22Rv1 (cell line): Measurements from ENCODE around the gene CKB.

Source experiments
- ZFX ChIP-seq: fragments of 450-650 bp; IDR thresholded peaks from 2 replicates; pipeline ENCODE4 v1.6.1; 2017; ENCODE audit warnings: antibody characterized with exemption, borderline replicate concordance
- TF ChIP-seq, protein P1 (sequence below): fragments of 450-650 bp; IDR thresholded peaks from 2 replicates; pipeline ENCODE4 v1.5.1; 2017; ENCODE audit warnings: mild to moderate bottlenecking

DNA sequence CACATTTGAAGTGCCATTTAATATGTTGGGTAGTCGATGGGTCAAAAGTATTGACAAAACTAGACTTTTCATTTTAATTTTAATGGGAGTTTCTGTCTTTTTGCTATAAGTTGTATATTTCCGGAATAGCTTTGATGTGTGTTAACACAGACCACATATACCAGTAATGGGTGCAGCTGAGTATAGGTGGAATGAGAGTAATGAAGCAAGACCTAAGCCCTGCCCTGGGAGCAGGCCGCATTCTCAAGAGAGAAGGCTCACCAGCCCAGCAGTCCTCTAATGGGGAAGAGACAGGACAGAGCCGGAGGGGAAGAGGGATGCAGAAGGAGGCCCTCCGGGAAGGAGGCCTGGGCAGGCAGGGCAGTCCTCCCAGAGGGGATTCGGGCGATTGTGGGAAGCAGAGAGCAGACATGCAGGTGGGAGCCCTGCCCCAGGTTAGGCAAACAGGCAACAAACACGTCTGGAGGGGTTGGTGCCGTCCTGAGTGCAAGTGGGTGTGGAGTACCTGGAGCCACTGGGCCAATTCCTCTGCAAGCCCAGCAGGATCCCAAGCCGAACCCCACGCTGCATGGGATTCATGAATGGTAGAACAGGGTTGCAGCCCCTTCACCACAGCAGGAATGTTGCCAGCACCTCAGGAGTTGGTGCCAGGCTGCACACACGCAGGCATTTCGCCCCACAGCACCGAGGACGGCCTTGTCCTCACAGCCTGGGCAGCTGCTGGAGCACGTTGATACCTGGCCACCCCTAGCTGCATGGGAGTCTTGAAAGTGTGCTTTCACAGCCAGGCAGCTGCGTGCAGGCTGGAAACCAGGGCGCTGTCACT, 7.8 kb downstream of the CKB start:
- TF ChIP-seq, protein P1, sequence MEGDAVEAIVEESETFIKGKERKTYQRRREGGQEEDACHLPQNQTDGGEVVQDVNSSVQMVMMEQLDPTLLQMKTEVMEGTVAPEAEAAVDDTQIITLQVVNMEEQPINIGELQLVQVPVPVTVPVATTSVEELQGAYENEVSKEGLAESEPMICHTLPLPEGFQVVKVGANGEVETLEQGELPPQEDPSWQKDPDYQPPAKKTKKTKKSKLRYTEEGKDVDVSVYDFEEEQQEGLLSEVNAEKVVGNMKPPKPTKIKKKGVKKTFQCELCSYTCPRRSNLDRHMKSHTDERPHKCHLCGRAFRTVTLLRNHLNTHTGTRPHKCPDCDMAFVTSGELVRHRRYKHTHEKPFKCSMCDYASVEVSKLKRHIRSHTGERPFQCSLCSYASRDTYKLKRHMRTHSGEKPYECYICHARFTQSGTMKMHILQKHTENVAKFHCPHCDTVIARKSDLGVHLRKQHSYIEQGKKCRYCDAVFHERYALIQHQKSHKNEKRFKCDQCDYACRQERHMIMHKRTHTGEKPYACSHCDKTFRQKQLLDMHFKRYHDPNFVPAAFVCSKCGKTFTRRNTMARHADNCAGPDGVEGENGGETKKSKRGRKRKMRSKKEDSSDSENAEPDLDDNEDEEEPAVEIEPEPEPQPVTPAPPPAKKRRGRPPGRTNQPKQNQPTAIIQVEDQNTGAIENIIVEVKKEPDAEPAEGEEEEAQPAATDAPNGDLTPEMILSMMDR: no peak
- TF ChIP-seq ZFX: no peak
